GM18867 (cell line): ENCODE data around the gene MYO9A.

Source experiments
- ATAC-seq: cut with Tn5 transposase; IDR thresholded peaks from one replicate; pipeline ENCODE4 v1.9.1; 2021; ENCODE audit warnings: mild to moderate bottlenecking, moderate library complexity; ENCODE audit not compliant: unreplicated experiment

MYO9A gene

DNA sequence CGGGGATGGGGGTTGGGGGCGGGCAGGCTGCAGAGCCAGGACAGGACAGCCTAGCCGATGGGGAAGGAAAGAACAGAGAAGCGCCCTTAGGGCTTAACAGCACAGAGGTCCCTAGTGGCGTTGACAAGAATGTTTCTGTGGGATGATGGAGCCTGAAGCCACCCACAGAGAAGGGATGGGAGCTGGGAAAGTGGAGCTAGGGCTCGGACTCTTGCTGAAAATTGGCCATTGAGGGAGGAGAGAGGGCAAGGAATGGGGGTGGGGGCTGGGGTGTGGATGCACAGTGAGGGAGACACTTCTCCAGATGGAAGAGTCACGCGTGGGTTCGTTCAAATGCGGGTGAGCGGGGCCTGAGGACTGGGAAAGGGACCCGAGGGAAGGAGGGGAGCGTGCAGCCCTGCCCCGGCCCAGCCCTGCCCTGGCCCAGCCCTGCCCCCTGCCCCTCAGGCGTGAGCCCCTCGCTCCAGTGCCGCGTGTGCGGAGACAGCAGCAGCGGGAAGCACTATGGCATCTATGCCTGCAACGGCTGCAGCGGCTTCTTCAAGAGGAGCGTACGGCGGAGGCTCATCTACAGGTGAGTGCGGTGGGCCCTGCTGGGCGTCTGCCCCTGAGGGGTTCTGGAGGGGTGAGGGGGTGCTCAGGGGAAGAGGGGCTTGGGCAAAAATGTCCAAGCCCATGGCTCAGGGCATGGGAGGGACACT lies 306.8 kb downstream of the MYO9A start:
- ATAC-seq = no peak

DNA sequence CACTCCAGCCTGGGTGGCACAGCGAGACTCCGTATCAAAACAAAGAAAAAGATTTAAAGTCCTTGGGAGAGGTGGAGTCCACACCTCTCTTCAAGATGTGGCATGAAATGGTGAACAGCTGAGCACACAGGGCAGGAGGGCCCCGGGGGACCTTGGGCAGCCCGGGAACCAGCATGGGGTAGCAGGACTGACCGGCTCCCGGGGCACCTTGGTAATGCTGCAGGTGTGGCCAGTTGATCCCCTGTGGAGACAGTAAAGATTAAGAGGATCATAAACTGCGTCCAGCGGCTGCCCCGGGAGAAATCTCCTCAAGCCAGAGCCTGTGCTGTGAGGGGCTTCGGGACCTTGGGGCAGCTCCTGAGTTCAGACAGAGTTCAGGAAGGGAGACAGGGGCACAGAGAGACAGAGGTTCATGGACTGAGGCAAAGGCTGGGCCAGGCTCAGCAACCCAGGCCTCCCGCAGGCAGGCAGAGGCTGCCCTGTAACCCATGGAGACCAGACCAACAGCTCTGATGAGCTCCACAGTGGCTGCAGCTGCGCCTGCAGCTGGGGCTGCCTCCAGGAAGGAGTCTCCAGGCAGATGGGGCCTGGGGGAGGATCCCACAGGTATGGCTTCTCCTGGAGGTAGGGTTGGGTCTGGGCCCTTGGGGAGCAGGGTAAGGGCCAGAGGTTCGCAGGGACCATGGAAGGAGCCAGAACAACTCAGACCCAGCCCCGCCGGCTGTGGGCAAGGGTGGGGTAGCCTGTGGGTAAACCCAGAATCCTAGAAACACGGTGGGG lies 307.5 kb downstream of the MYO9A start, which contains the start of gene NR2E3:
Gene NR2E3, plus strand, starts transcription at position 299 of the 780 bp plus-strand sequence. Its CDS starts 190 bp downstream, at position 489.
- no peak for ATAC-seq

DNA sequence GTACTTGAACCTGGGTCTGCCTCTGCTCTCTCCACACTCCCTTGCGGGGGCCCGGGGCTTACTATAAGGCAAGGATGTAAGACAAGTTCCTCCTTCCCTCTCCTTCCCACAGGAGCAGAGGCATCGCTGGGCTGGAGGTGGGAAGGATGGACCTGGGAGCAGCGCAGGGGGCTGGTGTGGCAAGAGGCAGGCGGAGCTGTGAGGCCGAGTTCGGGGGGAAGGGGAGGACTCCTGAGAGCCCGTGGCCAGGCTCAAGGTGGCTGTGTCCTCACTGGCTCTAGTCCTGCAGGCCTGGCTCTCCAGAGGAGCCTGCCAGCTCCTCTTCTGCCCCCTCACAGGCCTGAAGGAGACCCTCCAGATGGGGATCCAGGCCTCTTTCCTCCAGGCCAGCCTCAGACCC lies 308.6 kb downstream of the MYO9A start:
- ATAC-seq = no peak

DNA sequence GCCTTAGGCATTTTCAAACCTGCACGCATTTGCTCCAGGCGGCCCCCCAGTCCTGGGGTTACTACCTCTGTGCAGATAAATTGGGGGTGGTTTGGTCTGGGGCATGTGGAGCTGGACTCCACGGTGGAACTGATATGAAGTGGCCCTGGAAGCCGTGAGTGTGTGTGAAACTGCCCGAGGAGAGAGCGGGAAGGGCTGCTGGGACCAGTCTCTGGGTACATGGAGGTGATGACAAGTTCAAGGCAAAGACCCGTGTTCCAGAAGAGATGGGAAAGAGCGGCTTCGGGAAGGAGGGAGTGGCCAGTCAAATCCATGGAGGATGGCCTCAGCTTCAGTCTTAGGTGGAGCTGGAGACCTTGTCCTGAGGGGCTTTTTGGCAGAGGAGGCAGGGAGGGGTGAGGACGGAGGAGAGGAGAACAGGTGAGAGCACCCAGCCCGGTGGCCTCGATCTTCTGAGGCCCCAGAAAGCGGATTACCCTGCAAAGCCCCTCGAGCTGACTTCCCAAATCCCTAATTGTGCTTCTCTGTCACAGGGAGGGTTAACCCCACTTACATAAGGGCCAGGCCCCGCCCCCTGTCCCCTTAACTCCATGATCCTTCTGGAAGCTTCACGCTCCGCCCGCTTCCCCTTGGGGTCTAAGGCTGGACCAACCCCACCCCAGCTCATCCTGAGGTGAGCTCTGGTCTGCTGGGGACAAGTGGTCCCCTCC lies 309.5 kb downstream of the MYO9A start:
- ATAC-seq = no peak

DNA sequence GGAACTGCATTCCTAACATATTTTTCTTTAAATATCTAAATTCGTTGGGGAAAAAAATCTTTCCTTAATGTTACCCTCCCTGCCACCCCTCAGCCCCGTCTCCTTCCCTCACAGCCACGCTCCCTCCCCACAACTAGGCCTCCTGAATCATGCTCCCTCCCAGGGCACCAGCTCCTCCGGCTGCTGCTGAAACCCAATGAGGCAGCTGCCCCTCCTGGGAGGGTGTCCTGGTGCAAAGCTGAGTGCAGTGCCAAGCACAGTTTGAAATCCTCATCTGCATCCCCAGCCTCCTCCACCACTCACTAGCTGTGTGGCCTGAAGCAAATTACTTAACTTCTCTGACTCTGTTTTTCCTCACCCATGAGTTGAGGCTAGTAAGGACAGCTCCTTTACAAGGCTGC lies 310.3 kb downstream of the MYO9A start:
- ATAC-seq = no peak

DNA sequence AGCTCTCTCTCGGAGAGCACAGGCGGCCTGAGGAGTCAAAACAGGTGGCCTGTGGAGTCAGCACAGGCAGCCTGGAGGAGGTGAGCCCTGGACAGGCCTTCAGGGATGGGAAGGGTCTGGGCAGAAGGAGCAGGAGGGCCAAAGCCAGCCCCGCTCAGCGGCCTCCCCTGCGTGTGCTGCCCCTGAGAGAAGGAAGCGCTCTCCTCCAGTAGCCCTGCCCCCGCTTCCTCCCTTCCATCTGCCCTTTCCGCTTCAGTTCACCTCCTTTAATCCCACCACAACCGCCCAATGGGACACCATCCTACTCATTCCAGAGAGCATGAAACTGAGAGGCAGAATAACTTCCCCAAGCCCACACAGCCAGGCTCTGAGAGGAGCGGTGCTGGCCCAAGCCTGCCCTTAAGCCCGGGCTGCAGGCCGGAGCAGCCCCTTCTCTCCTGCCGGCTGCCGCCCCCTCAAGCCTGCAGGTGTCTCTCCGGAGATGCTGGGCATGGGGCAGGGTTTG lies 310.8 kb downstream of the MYO9A start:
- ATAC-seq = no peak

DNA sequence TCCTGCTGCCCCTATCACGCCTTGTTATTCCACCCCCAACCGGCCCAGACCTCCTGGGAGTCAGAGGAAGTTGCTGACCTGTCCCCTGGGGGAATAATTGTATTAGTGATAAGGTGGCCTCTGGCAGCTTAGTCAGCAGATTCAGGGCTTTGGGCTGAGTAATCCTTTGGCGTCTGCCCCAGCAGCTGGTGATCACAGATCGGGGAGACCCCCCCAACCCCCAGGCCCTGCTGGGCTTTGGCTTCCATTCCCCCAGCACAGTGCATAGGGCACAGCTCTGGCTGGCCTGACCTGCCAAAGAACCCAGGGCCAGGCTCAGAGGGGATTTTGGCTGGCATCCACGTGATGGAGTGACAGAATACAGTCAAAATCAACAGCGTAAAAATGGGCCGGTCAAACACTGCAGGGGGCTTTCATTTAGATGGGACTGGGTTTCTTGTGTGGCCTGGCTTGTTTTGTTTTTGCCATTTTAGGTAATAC lies 311.5 kb downstream of the MYO9A start:
- ATAC-seq = no peak

DNA sequence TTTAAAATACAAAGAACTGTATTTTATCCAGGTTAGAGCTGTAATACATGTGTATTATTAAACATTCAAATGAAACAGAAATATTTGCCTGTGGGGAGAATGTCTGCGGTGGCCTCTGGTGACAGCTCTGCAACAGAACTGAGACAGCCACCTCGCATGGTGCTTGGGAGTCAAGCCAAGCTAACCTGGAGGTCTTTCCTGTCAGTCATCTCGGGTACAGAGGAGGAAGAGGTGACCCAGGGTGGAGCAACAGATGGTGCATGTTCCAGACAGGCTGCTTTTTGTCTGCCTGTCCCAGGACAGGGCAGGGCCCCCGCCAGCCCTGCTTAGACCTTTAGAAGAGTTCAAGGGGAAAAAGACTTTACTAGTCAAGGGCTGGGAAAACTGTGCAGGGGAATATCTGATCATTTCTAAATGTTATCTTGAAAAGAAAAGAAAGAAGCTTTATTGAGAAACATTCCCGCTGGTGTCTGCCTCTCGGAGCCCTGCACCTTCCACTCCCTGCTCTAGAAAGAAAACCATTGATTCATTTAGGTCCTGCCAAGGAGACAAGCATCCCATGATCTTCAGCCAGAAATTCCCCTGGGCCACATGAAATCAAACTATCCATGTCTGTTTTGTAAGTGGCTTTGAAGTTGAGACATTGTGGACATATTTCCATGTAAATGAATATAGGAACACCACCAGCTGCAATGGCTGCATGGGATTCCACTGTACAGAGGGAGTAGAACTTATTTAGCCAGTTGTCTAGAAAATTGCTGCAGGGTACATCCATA lies 313.1 kb downstream of the MYO9A start:
- peak; percentile 60 for ATAC-seq

DNA sequence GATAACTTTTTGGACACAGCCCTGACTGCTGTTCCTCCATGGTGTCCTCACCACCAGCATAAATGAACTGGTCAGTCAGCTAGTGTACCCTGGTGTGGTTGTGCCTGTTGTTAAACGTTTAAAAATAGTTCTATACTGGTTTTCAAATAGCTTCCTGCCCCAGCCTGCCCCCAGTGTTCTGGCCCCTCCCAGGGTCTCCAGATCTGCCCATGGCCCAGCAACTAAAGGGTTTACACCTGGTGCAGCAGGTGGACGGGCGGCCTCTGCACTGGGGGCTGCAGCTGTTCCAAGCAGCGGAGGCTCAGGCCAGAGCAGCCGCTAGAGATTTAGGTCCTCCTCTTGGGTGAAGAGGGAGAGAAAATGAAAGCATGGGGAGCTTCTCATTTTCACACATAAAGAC lies 313.7 kb downstream of the MYO9A start:
- ATAC-seq = no peak

DNA sequence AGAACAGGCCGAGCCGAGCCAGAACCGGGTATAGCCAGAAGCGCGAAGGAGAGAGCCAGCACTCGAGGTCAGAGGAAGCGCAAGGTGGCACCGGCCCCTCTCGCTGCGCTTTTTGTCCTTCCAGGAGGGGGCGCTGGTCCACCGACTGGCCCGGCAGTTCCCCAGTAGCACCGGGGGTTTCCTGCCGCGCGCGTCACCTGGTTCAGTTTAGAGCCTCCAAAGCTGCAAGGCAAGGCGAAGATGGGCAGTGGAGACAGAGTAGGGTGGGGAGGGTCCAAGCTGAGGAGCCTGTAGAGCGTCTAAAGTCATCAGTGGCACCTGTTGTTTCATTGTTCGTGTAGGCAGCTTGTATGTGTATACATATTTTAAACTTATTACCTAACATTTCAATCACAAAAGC lies 315.2 kb downstream of the MYO9A start:
- no peak for ATAC-seq

DNA sequence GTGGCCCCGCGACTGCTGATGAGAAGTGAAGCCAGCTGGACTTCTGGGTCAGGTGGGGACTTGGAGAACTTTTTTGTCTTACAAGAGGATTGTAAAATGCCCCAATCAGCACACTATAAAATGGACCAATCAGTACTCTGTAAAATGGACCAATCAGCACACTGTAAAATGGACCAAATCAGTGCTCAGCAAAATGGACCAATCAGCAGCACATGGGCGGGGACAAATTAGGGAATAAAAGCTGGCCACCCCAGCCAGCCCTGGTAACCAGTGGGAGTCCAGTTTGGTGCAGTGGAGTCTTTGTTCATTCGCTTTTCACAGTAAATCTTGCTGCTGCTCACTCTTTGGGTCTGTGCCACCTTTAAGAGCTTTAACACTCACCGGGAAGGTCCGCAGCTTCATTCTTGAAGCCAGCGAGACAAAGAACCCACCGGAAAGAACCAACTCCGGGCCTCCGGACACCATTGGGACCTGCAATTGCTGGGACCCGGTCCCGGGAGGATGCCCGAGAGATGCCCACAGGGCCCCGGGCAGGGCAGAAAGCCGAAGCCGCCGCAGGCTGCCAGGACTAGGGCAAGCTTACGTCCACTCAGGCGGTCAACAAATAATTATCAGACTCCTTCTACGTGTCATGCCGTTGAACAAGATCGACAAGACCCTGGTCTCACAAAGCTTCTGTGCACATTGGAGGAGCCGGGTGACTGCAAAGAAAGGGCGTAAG lies 315.9 kb downstream of the MYO9A start:
- ATAC-seq = no peak

DNA sequence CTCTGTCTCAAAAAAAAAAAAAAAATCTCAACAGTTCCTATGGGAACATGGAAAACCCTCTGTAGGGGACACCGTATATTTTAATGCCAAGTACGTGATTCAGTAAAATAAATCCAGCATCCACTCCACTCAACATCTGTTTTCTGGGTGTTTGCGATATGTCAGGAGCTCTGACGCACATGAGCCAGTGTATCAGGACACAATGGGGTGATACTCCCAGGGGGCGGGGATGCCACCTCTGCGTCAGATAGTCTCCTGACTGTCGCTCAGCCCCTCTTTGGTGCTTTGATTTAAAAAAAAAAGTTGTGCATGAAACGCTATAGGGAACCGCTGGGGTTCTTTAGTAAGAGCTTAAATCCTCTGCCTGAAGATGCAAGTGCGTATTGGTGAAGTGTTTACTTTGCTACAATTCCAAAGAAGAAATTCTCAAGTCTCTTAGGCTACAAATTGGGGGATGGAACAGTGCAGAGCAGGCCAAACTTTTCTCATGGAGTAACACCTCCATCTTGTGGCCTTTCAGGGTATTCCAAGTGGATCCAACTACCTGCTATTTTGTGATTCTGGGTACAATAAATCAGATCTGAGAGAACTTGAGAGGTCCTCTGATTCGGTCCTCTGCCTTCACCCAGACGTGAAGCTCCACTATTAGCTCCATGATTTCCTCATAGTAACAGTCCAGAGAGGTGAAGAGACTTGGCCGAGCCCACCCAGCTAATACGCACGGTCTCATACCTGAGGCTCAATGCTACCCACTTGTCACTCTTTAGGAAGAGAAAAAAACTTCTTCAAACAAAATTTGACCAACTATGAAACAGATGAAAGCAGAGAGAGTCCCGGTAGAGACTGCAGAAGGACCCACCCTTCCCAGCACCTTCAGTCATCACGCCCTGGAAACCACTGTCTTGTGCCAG lies 316.9 kb downstream of the MYO9A start:
- ATAC-seq = peak; percentile 40

DNA sequence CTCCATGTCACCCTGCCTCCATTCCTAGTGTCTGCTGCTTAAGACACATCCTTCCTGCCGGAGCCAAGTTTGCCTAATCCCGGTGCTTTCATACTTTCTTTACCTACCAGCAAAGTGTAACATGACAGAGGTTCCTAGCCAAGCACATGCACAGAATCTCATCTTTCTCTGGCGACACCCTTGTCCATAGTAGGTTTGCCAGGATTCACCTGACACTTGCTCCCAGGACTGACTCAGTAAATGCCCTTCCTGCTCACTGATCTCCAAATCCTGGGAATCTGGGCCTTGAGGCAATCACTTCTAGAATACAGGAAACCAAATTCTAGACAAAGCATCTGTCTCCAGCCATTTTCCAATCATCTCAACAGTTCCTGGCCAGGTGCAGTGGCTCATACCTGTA lies 317.8 kb downstream of the MYO9A start:
- ATAC-seq = no peak

DNA sequence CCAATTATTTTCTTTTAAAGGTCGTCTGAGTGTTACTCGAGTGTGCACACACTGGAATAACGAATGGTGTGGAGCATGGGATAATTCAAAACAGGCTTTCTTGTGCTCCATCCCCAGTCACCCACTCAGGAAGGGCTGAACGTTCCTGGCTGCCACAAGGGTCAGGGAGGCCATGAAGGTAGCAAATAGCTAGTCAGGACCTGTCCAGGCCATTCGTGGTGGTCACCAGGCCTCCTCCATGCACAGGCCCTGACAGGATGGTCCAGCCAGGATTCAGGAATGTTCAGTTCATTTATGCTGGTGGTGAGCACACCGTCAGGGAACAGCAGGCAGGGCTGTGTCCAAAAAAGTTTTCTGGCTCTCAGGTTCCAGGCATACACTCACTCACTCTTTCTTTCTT lies 319.3 kb downstream of the MYO9A start:
- no peak for ATAC-seq

DNA sequence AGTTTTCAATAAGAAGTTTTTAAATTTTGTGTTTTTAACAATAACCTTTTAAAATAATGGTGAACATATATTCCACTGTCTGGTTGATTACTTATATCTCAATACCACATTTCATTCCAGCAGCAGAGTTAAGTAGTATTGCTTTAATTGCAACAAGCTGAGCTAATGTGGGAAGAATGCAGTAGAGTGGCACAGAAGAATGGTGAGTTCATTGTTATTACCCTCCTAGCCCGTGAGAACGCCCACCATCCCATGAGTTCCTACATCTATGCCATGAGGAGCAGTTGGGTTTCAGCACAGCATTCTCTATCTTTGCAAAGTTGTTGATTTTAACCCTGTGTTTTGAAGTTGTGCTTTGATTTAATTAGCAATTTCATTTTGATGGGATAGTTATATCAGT lies 325.4 kb downstream of the MYO9A start:
- ATAC-seq = no peak

DNA sequence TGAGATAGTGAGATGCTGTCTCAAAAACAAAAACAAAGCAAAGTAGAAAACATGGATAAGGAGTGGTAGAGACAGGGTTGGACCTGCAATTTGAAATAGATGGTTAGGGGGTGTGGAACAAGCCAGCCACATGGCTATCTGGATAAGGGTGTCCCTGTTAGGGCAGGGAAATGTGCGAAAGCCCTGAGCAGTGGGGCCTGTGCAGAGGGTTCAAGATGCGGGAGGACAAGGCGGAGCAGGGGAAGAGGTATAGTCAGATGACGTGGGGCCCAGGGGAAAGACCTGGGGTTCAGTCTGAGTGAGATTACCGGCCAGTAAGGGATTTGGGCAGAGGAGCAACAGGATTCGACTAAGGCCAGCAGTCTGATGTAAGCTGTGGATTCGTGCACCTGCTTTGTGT lies 326.0 kb downstream of the MYO9A start:
- no peak for ATAC-seq

DNA sequence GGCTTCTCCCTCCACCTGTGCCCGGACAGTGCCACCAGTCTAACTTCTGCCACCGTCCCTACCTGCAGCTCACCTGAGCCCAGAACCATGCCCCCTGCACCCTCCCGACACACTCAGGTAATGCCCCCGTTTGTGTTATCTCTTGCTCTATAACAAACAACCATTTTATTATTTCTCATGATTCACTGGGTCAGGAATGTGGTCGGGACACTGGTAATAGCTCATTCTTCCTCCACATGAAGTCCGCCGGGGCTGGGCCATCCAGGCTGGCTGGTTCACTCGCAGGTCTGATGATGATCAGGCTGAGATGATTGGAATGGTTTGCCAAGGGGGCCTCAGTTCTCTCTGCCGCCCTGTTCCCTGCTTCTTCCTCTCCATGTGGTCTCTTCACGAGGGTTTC lies 327.9 kb downstream of the MYO9A start:
- no peak for ATAC-seq

DNA sequence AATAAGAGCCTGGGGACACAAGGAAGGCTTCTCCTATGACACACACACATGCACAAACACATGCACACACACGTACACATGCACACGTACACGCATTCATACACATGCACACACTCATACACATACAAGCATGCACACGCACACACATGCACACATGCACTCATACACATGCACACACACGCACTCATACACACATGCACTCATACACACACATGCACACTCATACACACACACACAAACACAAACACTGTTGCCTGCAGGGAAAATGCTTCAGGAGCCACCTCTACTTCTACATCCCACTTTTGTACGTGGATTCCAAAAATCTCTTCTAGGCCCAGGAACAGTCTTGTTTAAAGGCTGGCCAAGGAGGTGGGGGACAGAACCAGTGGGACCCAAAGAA lies 328.3 kb downstream of the MYO9A start:
- no peak for ATAC-seq
